ENCODE results near the gene ABHD8. TPM values are rescaled to one million over a fixed set of nuclear protein-coding genes. Genes with fewer than 3 reads are reported as not detected.

The ABHD8 gene
- total RNA-seq, 1 experiment from 2014 or later = 49.9 TPM

GRCh38 chr19:17334414-17335409 lies 31.5 kb upstream of the ABHD8 start, which contains the start of gene ANO8:
TSS of gene ANO8 (minus strand) at chr19:17334855. CDS start at chr19:17334670, 185 bp downstream.
- peak; percentile 95 for DNase-seq (ENCODE audit: low read depth)
- in situ Hi-C loops (cut with HindIII; ENCODE audit: low pct_unique_long_range_greater_than_20kb, low sequenced_read_pairs) = no loop called here

- DNase-seq (ENCODE audit: low read depth) = peak; percentile 80
These were observed 30.6 kb upstream of the ABHD8 start for GRCh38 chr19:17333611-17334413.

GRCh38 chr19:17332677-17333581 lies 29.7 kb upstream of the ABHD8 start:
- in situ Hi-C loops (cut with HindIII; ENCODE audit: low pct_unique_long_range_greater_than_20kb, low sequenced_read_pairs) = no loop called here
- DNase-seq (ENCODE audit: low read depth) = peak; percentile 100

More at GRCh38 chr19:17333611-17334413, 30.6 kb upstream of the ABHD8 start:
- in situ Hi-C loops (cut with HindIII; ENCODE audit: low pct_unique_long_range_greater_than_20kb, low sequenced_read_pairs) = no loop called here

GRCh38 chr19:17332360-17332676 lies 29.1 kb upstream of the ABHD8 start:
- in situ Hi-C loops (cut with HindIII; ENCODE audit: low pct_unique_long_range_greater_than_20kb, low sequenced_read_pairs) = no loop called here

GRCh38 chr19:17331045-17331558 lies 27.9 kb upstream of the ABHD8 start:
- in situ Hi-C loops (cut with HindIII; ENCODE audit: low pct_unique_long_range_greater_than_20kb, low sequenced_read_pairs) = no loop called here
- DNase-seq (ENCODE audit: low read depth) = no peak

More at GRCh38 chr19:17332360-17332676, 29.1 kb upstream of the ABHD8 start:
- no peak for DNase-seq (ENCODE audit: low read depth)

- DNase-seq (ENCODE audit: low read depth) = no peak
- in situ Hi-C loops (cut with HindIII; ENCODE audit: low pct_unique_long_range_greater_than_20kb, low sequenced_read_pairs) = no loop called here
These were observed 27.2 kb upstream of the ABHD8 start for GRCh38 chr19:17330262-17331044.

- DNase-seq (ENCODE audit: low read depth) = no peak
- in situ Hi-C loops (cut with HindIII; ENCODE audit: low pct_unique_long_range_greater_than_20kb, low sequenced_read_pairs) = no loop called here
These were observed 26.4 kb upstream of the ABHD8 start for GRCh38 chr19:17329366-17330261.

- DNase-seq (ENCODE audit: low read depth) = no peak
- in situ Hi-C loops (cut with HindIII; ENCODE audit: low pct_unique_long_range_greater_than_20kb, low sequenced_read_pairs) = no loop called here
These were observed 25.5 kb upstream of the ABHD8 start for GRCh38 chr19:17328517-17329365.

- in situ Hi-C loops (cut with HindIII; ENCODE audit: low pct_unique_long_range_greater_than_20kb, low sequenced_read_pairs) = no loop called here
These were observed 24.7 kb upstream of the ABHD8 start for GRCh38 chr19:17327654-17328516.

GRCh38 chr19:17327068-17327653 lies 23.9 kb upstream of the ABHD8 start:
- in situ Hi-C loops (cut with HindIII; ENCODE audit: low pct_unique_long_range_greater_than_20kb, low sequenced_read_pairs) = no loop called here
- no peak for DNase-seq (ENCODE audit: low read depth)

More at GRCh38 chr19:17327654-17328516, 24.7 kb upstream of the ABHD8 start:
- peak; percentile 93 for DNase-seq (ENCODE audit: low read depth)

GRCh38 chr19:17326595-17326966 lies 23.4 kb upstream of the ABHD8 start:
- DNase-seq (ENCODE audit: low read depth) = no peak
- in situ Hi-C loops (cut with HindIII; ENCODE audit: low pct_unique_long_range_greater_than_20kb, low sequenced_read_pairs) = no loop called here

- in situ Hi-C loops (cut with HindIII; ENCODE audit: low pct_unique_long_range_greater_than_20kb, low sequenced_read_pairs) = no loop called here
- no peak for DNase-seq (ENCODE audit: low read depth)
These were observed 22.8 kb upstream of the ABHD8 start for GRCh38 chr19:17325881-17326594.

- DNase-seq (ENCODE audit: low read depth) = no peak
- in situ Hi-C loops (cut with HindIII; ENCODE audit: low pct_unique_long_range_greater_than_20kb, low sequenced_read_pairs) = no loop called here
These were observed 21.9 kb upstream of the ABHD8 start for GRCh38 chr19:17325133-17325532.

All from Caki2 (cell line).